HCT116 (cell line): ENCODE data around the gene FAM98C. TPM values are rescaled to one million over a fixed set of nuclear protein-coding genes. Genes with fewer than 3 reads are reported as not detected.

Source experiments
- ATAC-seq: fragments of 200-7000 bp; cut with Tn5 transposase; 2 replicates; pipeline ENCODE4 v1.9.1; 2020; ENCODE audit warnings: mild to moderate bottlenecking, moderate library complexity
- BruUV-seq: library from RNA; stranded (reverse); fragments of 400-500 nt; replicated peaks from 2 replicates; lab custom pipeline; 2021; lab: Mats Ljungman, UMichigan
- CTCF ChIA-PET: fragments of 300-600 bp; sonication (Branson Sonifier 250); formaldehyde crosslinking; loops from one replicate; lab custom pipeline; 2021; ENCODE audit warnings: antibody characterized with exemption; lab: Charles Lee
- POLR2A ChIA-PET: fragments of 300-600, 350-600 bp; sonication (Branson Sonifier 250); formaldehyde crosslinking; loops from one replicate; lab custom pipeline; 2021; ENCODE audit warnings: antibody characterized with exemption; lab: Charles Lee
- RAD21 ChIA-PET, 2 experiments: fragments of 300-600 bp; sonication (Branson Sonifier 250); formaldehyde crosslinking; loops; one replicate each; lab custom pipeline; 2023; ENCODE audit warnings: low total read pairs in 2 of 2; ENCODE audit not compliant: uncharacterized antibody in 2 of 2, unreplicated experiment in 2 of 2, low non-redundant PET in 1 of 2; lab: Charles Lee
- DNase-seq: peaks from one replicate; pipeline ENCODE4 v3.0.0-alpha.2; 2010; ENCODE audit warnings: low read depth, low spot score
- H2AFZ ChIP-seq: fragments of 200-600 bp; shearing (Covaris generic), sonication (generic); 2 replicates; pipeline ENCODE4 v1.6.1; 2017; ENCODE audit warnings: low read depth, mixed run types, mixed read lengths, antibody characterized with exemption, low read length; ENCODE audit not compliant: poor library complexity, severe bottlenecking
- H3K27ac ChIP-seq: 2 replicates; pipeline ENCODE4 v1.5.1; 2012; ENCODE audit warnings: low read depth, low read length
- H3K27me3 ChIP-seq: fragments of 200-600 bp; sonication (generic); 2 replicates; pipeline ENCODE4 v1.6.1; 2016; ENCODE audit warnings: mixed run types, low read length, mixed read lengths; ENCODE audit not compliant: insufficient read depth
- H3K36me3 ChIP-seq, 2 experiments: fragments of 200-500 bp in 1 of 2; fragments of 200-600 bp in 1 of 2; sonication (Bioruptor generic) in 1 of 2; sonication (generic) in 1 of 2; 2 replicates each; pipeline versions ENCODE4 v1.5.1 to v1.6.1; 2014 to 2016; ENCODE audit warnings: low read length in 2 of 2, inconsistent platforms in 1 of 2, mixed read lengths in 1 of 2, mixed run types in 1 of 2; ENCODE audit not compliant: insufficient read depth in 2 of 2, control insufficient read depth in 1 of 2
- H3K4me1 ChIP-seq, 2 experiments: fragments of 200-600 bp in 1 of 2; sonication (generic) in 1 of 2; 2 replicates each; pipeline versions ENCODE4 v1.5.1 to v1.6.1; 2012 to 2017; ENCODE audit warnings: low read length in 2 of 2, inconsistent platforms in 1 of 2, mild to moderate bottlenecking in 1 of 2, mixed read lengths in 1 of 2, mixed run types in 1 of 2, moderate library complexity in 1 of 2; ENCODE audit not compliant: insufficient read depth in 2 of 2, control insufficient read depth in 1 of 2
- H3K4me2 ChIP-seq: fragments of 200-600 bp; sonication (generic); 2 replicates; pipeline ENCODE4 v1.6.1; 2017; ENCODE audit warnings: mixed run types, low read length, mixed read lengths
- H3K4me3 ChIP-seq, 2 experiments: fragments of 200-600 bp in 1 of 2; sonication (generic) in 1 of 2; replicated peaks in 1 of 2; 2 replicates each; pipeline ENCODE4 v1.5.1; 2011 to 2016; ENCODE audit warnings: low read length in 2 of 2, control low read depth in 1 of 2, low read depth in 1 of 2, mild to moderate bottlenecking in 1 of 2, mixed read lengths in 1 of 2, mixed run types in 1 of 2
- H3K79me2 ChIP-seq: fragments of 200-600 bp; sonication (generic); 2 replicates; pipeline ENCODE4 v1.6.1; 2017; ENCODE audit warnings: mild to moderate bottlenecking, mixed run types, low read length, moderate library complexity, mixed read lengths; ENCODE audit not compliant: insufficient read depth
- H3K9ac ChIP-seq: fragments of 200-600 bp; sonication (generic); 2 replicates; pipeline ENCODE4 v1.6.1; 2016; ENCODE audit warnings: low read length, mixed read lengths
- H3K9me2 ChIP-seq: fragments of 200-600 bp; sonication (generic), shearing (Covaris generic); 2 replicates; pipeline ENCODE4 v1.6.1; 2017; ENCODE audit warnings: mixed run types, mild to moderate bottlenecking, moderate library complexity; ENCODE audit not compliant: insufficient read depth
- H3K9me3 ChIP-seq, 2 experiments: fragments of 200-500 bp in 1 of 2; fragments of 200-600 bp in 1 of 2; sonication (Bioruptor generic) in 1 of 2; sonication (generic) in 1 of 2; 2 replicates each; pipeline ENCODE4 v1.6.1; 2014 to 2017; ENCODE audit warnings: low read length in 2 of 2, mixed read lengths in 2 of 2, inconsistent platforms in 1 of 2, low read depth in 1 of 2, mild to moderate bottlenecking in 1 of 2, mixed run types in 1 of 2, moderate library complexity in 1 of 2; ENCODE audit not compliant: control insufficient read depth in 1 of 2, insufficient read depth in 1 of 2
- H4K20me1 ChIP-seq: fragments of 200-600 bp; sonication (generic), shearing (Covaris generic); 2 replicates; pipeline ENCODE4 v1.6.1; 2017; ENCODE audit warnings: mixed run types, mild to moderate bottlenecking, moderate library complexity; ENCODE audit not compliant: insufficient read depth
- CBX3 ChIP-seq: IDR thresholded peaks from 2 replicates; pipeline ENCODE4 v1.6.1; 2012; ENCODE audit warnings: low read depth
- RAD21 ChIP-seq: IDR thresholded peaks from 2 replicates; pipeline ENCODE4 v1.6.1; 2012; ENCODE audit warnings: low read depth, mild to moderate bottlenecking
- SP1 ChIP-seq: IDR thresholded peaks from 2 replicates; pipeline ENCODE4 v1.6.1; 2012; ENCODE audit warnings: low read depth
- TCF7L2 ChIP-seq: IDR thresholded peaks from 2 replicates; pipeline ENCODE4 v1.7.0; 2011; ENCODE audit warnings: borderline replicate concordance, inconsistent platforms; ENCODE audit not compliant: insufficient read depth, insufficient read length; ENCODE audit errors: extremely low read depth
- YY1 ChIP-seq: IDR thresholded peaks from 2 replicates; pipeline ENCODE4 v1.6.1; 2011; ENCODE audit warnings: low read length, low read depth, moderate library complexity, mild to moderate bottlenecking; ENCODE audit not compliant: insufficient replicate concordance; ENCODE audit errors: extremely low read depth
- ZFX ChIP-seq: fragments of 450-650 bp; IDR thresholded peaks from 2 replicates; pipeline ENCODE4 v1.6.1; 2017
- intact Hi-C: fragments of 100-400 bp; cut with micrococcal nuclease; formaldehyde crosslinking; loops from 2 replicates; pipeline ENCODE4 v1.10.0; 2022
- total RNA-seq: library from RNA; stranded (reverse); gene quantifications from one replicate; pipeline ENCODE4 v1.2.1, GENCODE V29; 2021; ENCODE audit not compliant: unreplicated experiment
- TF ChIP-seq, protein P1 (sequence below), 3 experiments: fragments of 200-600 bp in 1 of 3; sonication (generic) in 1 of 3; IDR thresholded peaks in 2 of 3; conservative IDR thresholded peaks in 1 of 3; 2 replicates each; pipeline ENCODE4 v1.5.1; 2012 to 2017; ENCODE audit warnings: low read depth in 2 of 3, low read length in 2 of 3, antibody characterized with exemption in 1 of 3, borderline replicate concordance in 1 of 3, control low read depth in 1 of 3, mild to moderate bottlenecking in 1 of 3, mixed read lengths in 1 of 3, mixed run types in 1 of 3, moderate library complexity in 1 of 3; ENCODE audit not compliant: insufficient read depth in 1 of 3

FAM98C gene
- total RNA-seq, 1 experiment from 2014 or later, result 33.8 TPM

DNA sequence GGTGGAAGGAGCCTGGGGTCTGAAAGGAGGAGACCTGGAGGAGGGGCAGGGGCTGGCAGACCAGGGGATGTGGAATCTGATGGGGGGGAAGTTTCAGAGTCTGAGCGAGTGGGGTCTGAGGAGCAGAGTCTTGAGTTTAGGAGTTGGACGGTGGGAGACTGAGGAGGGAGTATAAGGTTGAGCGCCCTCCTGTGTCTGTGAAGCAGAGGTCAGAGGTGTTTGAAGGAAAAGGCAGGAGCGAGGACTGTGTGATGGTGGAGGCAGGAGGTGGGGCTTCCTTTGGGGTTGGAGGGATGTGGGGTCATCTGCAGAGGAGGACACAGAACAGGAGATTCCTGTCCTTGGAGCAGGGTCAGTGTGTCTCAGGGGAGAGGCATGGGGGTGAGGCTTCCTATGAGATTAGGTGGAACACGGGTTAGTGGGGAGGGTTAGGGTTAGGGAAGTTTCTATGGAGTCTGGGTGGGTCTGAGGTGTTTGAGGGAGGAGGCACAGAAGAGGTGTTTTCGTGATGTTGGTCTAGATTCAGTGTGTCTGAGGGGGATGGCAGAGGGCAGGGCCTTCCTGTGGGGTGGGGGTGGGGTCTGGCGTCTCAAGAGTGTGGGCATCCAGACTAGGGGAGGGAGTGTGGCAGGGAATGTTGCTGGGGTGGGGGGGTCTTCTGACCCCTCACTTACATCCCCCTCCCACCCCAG, 38.9 kb downstream of the FAM98C start:
- no peaks in the 10 kb centered on the region; a peak in 1 of 4 replicates for H3K4me1 ChIP-seq
- ChIA-PET RAD21 (no interaction called here), CTCF (no interaction called here), POLR2A (no interaction called here)
- TF ChIP-seq, protein P1, sequence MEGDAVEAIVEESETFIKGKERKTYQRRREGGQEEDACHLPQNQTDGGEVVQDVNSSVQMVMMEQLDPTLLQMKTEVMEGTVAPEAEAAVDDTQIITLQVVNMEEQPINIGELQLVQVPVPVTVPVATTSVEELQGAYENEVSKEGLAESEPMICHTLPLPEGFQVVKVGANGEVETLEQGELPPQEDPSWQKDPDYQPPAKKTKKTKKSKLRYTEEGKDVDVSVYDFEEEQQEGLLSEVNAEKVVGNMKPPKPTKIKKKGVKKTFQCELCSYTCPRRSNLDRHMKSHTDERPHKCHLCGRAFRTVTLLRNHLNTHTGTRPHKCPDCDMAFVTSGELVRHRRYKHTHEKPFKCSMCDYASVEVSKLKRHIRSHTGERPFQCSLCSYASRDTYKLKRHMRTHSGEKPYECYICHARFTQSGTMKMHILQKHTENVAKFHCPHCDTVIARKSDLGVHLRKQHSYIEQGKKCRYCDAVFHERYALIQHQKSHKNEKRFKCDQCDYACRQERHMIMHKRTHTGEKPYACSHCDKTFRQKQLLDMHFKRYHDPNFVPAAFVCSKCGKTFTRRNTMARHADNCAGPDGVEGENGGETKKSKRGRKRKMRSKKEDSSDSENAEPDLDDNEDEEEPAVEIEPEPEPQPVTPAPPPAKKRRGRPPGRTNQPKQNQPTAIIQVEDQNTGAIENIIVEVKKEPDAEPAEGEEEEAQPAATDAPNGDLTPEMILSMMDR (IDR thresholded peaks at IDR 0.05 in 2 of 3, conservative IDR thresholded peaks at IDR 0.05 in 1 of 3; ENCODE audit: borderline replicate concordance in 1 of 3, insufficient read depth in 1 of 3, low read depth in 2 of 3, low read length in 2 of 3), result peak in 1 of 3 experiments; percentile 23; a peak in 2 of 6 replicates
- TF ChIP-seq TCF7L2, result no peak
- TF ChIP-seq ZFX, result no peak
- TF ChIP-seq SP1, result no peak
- TF ChIP-seq RAD21, result peak; percentile 34; the same call in 1 of the 2 replicates
- no peak for TF ChIP-seq YY1
- no peak for TF ChIP-seq CBX3
- no peaks in the 10 kb centered on the region for H3K27me3 ChIP-seq
- ATAC-seq (peak; percentile 86), DNase-seq (no peak)
- H3K9me2 ChIP-seq, result no peaks in the 10 kb centered on the region
- no peak overlapping the region for H3K9ac ChIP-seq
- no peaks in the 10 kb centered on the region for H3K79me2 ChIP-seq
- BruUV-seq, result no TSS peak
- H4K20me1 ChIP-seq, result no peaks in the 10 kb centered on the region
- intact Hi-C loops, result no loop called here
- no peaks in the 10 kb centered on the region for H3K36me3 ChIP-seq
- H3K4me3 ChIP-seq, result no peak overlapping the region
- no peak overlapping the region for H2AFZ ChIP-seq
- no peaks in the 10 kb centered on the region for H3K9me3 ChIP-seq
- no peak overlapping the region for H3K27ac ChIP-seq
- H3K4me2 ChIP-seq, result no peak overlapping the region
